Measurements from ENCODE around the gene SLC22A1.

The SLC22A1 gene

DNA sequence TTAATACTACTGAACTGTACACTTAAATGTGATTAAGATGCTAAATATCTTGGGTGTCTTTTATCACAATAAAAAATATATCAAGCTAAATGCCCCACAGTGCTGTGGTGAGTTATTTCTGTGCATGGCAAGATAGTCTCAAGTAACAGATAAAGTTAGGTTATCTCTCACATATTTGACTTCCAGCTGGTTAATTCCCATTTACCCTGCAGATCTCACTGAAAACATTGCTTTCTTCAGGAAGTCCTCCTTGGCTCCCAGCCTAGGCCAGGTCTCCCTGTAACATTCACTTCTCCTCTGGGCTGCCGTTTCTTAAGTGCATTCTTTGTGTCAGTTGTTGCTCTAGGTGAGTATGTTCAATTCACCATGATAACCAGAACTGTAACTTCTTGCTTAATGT is 59.1 kb downstream of the SLC22A1 start:
- DNase-seq: no peak

DNA sequence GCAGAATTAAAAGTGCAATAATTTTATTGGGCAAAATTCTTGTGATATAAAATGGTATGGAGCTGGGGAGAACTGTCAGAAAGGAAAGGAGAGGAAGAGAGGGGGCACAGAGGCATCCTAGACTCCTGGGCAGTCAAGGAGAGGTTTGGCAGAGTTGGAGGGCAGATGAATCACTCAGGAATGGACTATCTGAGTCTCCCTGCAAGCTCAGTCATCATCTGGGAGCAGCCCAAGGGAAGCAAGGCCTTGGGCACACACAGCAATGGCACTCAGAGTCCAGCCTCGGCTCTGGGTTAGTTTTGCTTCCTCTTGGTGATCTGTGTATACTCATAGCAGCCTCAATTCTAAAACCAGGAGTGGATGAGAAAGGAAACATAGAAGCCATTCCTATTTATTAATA is 67.2 kb downstream of the SLC22A1 start:
- no peak for DNase-seq

DNA sequence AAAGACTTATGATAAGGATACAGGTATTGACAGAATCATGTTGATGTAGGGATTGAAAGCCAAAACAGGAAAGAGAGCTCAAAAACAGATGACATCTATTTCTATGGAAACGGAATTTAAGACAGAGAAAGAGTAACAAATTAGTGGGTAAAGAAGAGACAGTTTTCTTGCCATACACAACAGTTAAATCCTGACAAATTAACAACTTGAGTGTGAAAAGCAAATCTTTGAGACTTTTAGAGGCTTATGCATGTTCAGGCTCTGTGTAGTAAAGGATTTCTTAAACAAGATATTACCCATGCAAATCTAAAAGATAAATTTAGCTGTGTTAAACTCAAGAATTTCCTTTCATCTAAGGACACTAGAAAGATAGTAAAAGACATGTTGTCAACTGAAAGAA is 68.5 kb downstream of the SLC22A1 start:
- no peak for DNase-seq

DNA sequence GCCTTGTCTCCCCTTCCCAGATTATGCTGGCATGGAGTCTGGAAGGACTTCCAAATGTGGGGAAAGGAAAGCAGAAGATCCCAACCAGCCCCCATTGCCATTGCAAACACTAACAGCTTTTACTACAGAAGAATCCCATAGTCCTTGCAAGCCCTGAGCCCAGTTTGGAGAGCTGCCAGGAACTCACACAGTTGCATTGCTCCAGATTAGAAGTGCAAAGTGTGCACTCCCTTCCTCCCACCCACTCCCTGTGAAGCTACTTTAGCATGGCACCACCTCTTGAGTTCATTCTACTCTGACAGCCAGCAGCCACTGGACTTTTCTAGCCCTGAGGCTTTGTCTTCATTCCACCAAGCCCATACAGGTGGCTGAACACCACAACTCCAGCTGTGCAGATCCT is 69.4 kb downstream of the SLC22A1 start:
- DNase-seq: no peak

DNA sequence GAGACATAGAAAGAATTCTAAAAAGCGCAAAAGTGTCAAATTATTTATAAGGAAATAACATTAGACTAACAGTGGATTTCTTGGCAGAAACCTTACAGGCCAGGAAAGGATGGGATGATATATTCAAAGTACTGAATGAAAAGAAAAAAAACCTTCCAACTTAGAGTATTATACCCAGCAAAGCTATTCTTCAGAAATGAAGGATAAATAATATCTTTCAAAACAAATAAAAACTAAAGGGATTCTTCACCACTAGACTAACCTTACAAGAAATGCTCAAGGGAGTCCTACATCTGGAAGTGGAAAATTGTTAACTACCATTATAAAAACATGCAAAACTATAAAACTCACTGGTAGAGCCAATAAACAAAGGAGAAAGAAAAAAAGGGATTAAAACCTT is 71.2 kb downstream of the SLC22A1 start:
- DNase-seq: no peak

DNA sequence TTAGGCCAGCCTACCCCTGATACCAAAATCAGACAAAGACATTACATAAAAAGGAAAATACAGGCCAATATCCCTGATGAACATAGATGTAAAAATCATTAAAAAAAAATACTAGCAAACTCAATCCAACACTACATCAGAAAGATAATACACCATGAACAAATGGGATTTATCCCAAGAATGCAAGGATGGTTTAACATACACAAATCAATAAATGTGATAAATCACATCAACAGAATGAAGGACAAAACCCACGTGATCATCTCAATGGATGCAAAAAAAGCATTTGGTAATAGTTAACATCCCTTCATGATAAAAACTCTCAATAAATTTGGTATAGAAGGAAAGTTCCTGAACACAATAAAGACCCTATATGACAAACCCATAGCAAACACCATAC is 73.2 kb downstream of the SLC22A1 start:
- no peak for DNase-seq

DNA sequence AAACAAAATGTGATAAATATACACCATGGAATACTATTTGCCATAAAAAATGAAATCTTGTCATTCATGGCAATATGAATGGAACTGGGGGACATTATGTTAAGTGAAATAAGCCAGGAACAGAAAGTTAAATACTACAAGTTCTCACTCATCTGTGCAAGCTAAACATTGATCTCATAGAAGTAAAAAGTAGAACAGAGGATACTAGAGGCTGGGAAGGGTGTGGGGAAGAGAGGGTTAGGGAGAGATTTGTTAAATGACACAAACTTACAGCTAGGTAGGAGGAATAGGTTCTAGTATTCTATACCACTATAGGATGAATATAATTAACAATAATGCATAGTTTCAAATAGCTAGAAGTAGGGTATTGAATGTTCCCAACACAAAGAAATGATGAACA is 76.0 kb downstream of the SLC22A1 start:
- no peak for DNase-seq

DNA sequence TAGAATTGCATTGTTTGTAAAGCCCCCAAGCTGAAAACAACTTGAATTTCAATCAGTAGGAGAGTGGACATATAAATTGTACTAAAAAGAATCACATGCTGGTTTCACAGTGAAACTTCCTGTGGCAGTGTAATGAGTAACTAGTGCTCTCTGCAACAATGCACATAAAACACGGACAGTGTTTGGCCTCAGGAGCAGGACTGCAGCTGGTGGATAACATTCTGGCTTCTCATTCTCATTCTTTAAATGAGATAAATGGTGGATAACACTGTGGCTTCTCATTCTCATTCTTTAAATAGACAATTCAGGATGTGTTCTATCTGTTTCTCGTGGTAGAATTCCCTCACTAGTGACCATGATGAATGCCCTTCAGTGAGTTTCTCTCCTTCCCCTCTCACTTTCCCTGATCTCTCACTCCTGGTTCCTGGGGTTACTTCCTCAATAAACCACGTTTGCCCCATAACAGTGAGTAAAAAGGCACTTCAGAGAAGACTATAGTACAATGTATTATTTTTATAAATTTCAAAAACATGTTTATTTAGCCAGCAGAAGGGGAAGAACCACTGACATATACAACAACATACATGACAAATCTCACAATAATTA is 77.1 kb downstream of the SLC22A1 start:
- DNase-seq: no peak

DNA sequence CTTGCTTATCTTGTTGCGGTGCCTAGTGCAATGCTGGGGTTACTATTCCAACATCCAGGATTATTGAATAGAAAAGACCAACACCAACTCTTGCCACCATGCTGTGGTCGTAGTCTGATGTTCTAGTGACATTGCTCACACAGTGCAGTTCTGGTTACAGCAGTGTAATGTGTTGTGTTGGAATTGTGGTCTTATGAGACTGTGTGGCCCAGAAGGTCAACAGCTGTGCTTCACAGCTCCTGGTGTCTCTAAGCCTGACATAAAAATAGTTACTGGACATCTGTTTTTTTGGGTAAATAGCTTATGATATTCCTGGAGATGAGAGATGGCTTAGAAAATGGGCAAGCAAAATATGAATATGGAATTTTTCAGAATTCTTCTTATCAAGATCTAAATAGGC is 79.4 kb downstream of the SLC22A1 start:
- no peak for DNase-seq

DNA sequence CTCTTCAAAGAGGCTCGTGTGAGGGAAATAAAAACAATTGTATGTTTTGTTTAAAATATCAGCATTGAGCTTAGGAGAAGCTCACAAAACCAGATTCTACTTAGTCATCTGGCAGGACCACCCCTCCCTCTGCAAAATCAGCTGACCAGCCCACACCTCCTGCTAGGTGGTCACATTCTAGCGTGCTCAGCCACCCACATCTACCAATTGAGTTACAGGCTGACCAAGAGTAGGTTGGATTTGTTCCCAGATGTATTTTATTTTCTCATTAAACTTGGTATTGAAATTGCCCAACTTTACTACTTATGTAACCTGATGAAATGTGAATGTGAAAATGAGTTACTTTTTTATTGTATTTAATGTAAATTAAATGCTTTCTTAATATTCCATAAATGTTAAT is 80.8 kb downstream of the SLC22A1 start:
- no peak for DNase-seq

DNA sequence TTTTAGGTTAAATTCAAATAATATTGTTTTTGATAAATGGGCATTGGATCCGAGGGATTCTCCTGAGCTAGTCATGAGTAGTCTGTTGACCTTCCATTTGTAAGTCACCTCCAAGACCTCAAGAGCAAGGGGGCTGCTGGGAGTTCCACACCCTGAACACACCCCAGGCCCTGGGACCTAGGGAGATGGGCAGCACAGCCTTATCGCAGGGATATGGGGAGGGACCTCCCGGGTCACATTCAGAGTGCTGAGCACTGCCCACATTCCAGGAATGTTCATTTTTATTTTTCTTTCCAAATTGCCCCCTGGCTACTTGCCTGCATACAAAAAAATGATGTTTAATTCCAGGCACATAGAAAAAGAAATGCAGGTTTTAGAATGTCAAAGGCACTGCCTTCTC is 81.5 kb downstream of the SLC22A1 start:
- no peak for DNase-seq

DNA sequence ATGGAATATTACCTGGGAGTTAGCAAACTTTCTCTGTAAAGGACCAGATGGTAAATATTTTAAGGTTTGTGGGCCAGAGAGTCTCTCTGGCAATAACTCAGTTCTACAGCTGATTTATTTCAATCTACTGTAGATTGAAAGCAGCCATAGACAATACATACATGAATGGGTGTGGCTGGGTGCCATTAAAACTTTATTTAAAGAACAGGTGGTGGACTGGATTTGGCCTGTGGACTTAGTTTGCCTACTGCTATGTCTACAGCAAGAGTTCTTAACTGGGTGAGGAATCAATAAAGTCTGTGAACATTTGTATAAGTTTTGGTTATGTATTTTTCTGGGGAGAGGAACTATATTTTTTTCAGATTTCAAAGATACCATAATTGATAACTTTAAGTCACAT is 81.9 kb downstream of the SLC22A1 start:
- DNase-seq: no peak

DNA sequence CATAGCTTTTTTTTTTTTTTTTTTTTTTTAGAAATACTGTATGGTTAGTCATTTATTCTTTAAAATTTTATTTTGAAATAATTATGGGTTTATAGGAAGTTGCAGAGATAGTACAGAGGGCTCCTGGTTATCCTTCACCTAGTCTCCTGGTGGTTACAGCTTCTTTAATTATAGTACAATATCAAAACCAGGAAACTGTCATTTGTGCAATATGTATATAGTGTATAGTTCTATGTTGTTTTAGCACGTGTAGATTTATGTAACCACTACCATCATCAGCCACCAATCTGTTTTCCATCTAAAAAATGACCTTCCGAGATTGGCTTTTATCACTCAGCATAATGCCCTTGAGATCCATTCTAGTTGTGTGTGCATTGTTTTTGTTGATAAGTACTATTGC is 82.3 kb downstream of the SLC22A1 start:
- DNase-seq: no peak

DNA sequence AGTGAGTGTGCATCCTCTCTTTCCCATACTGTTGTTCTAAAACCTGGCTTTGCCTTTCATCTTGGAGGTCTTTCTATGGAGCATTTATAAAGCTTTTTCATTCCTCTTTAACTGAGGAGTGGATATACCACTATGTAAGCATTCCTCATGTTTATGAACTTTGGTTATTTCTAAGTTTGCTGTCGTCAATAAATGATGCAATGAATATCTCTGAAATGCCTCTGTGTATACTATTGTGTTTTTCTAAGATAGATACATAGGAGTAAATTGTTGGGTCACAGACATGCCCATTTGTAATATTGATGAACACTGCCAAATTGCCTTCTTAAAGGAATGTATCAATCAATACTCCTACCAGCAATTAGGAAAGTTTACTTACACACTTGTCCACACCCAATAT is 83.1 kb downstream of the SLC22A1 start:
- DNase-seq: no peak

DNA sequence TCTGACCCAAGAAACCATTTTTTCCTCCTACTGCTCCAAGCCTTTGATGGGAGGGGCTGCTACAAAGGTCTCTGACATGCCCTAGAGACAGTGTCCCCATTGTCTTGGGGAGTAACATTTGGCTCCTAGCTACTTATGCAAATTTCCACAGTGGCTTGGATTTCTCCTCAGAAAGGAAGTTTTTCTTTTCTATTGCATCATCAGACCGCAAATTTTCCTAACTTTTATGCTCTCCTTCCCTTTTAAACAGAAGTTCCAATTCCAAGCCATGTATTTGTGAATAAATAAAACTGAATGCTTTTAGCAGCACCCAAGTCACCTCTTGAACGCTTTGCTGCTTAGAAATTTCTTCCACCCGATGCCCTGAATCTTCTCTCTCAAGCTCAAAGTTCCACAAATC is 86.0 kb downstream of the SLC22A1 start:
- no peak for DNase-seq
